SK-N-SH treated with all-trans-retinoic acid at 6 μM for 48 hours (cell line): Measurements from ENCODE around the gene FNBP1L.
"Not testable (repeated sequence)": the region's sequence is repeated elsewhere in the genome, so short reads cannot be mapped to it uniquely, and the experiment has no call there.

Experiments used
- OSR1 ChIP-seq: fragments of 250-450 bp; sonication (Bioruptor Pico); IDR thresholded peaks from 2 replicates; pipeline ENCODE4 v1.8.0; 2022; ENCODE audit warnings: moderate library complexity, mild to moderate bottlenecking, inconsistent platforms
- TCF4 ChIP-seq: fragments of 250-450 bp; sonication (Bioruptor Pico); IDR thresholded peaks from 2 replicates; pipeline ENCODE4 v1.8.0; 2021; ENCODE audit warnings: mild to moderate bottlenecking, moderate library complexity, borderline replicate concordance
- ZNF8 ChIP-seq: fragments of 450-650 bp; formaldehyde crosslinking; IDR thresholded peaks from 2 replicates; pipeline ENCODE4 v1.5.0; 2020; ENCODE audit warnings: mild to moderate bottlenecking, moderate library complexity

GRCh38 chr1:93591291-93591675 is 143.4 kb downstream of the FNBP1L start:
- TF ChIP-seq ZNF8, TCF4, OSR1 (CRISPR knock-in tag): not testable (repeated sequence)
